ENCODE results near the gene KAT6B.

GRCh38 chr10:74891053-74891452 is 64.7 kb downstream of the KAT6B start:
- TF ChIP-seq POLR2AphosphoS5 (IDR thresholded peaks at IDR 0.05; ENCODE audit: low read depth, low read length) (no peak), SIN3A (IDR thresholded peaks at IDR 0.05; ENCODE audit: borderline replicate concordance, insufficient read depth, low read length) (no peak), TAF1 (IDR thresholded peaks at IDR 0.05; ENCODE audit: borderline replicate concordance, insufficient read depth, low read length) (no peak), FOXP2 (optimal IDR thresholded peaks at IDR 0.05; ENCODE audit: borderline replicate concordance, extremely low read depth, extremely low read length, insufficient read depth) (no peak)
- TF ChIP-seq, protein P1, sequence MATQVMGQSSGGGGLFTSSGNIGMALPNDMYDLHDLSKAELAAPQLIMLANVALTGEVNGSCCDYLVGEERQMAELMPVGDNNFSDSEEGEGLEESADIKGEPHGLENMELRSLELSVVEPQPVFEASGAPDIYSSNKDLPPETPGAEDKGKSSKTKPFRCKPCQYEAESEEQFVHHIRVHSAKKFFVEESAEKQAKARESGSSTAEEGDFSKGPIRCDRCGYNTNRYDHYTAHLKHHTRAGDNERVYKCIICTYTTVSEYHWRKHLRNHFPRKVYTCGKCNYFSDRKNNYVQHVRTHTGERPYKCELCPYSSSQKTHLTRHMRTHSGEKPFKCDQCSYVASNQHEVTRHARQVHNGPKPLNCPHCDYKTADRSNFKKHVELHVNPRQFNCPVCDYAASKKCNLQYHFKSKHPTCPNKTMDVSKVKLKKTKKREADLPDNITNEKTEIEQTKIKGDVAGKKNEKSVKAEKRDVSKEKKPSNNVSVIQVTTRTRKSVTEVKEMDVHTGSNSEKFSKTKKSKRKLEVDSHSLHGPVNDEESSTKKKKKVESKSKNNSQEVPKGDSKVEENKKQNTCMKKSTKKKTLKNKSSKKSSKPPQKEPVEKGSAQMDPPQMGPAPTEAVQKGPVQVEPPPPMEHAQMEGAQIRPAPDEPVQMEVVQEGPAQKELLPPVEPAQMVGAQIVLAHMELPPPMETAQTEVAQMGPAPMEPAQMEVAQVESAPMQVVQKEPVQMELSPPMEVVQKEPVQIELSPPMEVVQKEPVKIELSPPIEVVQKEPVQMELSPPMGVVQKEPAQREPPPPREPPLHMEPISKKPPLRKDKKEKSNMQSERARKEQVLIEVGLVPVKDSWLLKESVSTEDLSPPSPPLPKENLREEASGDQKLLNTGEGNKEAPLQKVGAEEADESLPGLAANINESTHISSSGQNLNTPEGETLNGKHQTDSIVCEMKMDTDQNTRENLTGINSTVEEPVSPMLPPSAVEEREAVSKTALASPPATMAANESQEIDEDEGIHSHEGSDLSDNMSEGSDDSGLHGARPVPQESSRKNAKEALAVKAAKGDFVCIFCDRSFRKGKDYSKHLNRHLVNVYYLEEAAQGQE (IDR thresholded peaks at IDR 0.05; ENCODE audit: insufficient read depth in 1 of 2, low read depth in 2 of 2, low read length in 2 of 2): no peak
